ENCODE measurements around the gene CLEC16A. TPM values are rescaled to one million over a fixed set of nuclear protein-coding genes. Genes with fewer than 3 reads are reported as not detected.
"Not testable (repeated sequence)": the region's sequence is repeated elsewhere in the genome, so short reads cannot be mapped to it uniquely, and the experiment has no call there.

Gene CLEC16A
- total RNA-seq, 2 donors from 2014 or later = 29.9 to 32.3 TPM

DNA sequence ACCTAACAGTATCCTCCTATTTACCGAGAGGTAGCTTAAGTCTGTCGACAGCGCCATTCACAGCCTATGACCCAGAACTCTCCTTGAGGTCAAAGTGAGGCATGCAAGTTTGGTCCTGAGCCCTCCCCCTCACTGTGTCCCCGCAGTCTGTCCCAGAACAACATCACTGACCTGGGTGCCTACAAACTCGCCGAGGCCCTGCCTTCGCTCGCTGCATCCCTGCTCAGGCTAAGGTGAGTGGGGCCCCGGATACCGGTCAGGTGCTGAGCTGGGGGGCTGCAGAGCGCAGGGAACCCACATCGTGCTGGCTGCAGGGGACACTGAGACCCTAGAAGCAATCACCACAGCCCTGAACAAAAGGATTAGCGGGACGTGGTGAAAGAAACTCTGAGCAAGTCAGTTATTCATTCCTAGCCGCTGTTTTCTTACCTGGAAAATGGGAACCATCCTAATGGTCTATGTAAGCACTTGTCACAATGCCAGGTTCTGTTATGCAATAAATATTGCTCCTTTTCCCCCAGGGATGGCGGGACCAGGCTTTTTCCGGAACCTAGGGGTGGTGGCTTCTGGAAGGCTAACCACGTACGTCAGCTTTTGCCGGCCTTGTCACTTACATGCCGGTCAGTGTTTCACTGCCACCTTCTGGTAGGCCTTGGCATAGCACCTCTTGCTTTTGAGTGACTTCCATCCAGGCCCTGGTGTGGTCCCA, 25.9 kb upstream of the CLEC16A start:
- Mint-ChIP-seq H3K4me1 (ENCODE audit: low read depth) (peaks cover 19% of the 10 kb centered on the region), H3K36me3 (ENCODE audit: insufficient read depth in 2 of 2) (no peaks in the 10 kb centered on the region), H3K4me3 (no peak overlapping the region), H3K27me3 (ENCODE audit: low read depth) (no peaks in the 10 kb centered on the region), H3K27ac (no peak overlapping the region), H3K9me3 (no peaks in the 10 kb centered on the region)
- peak; percentile 84 to 88 for DNase-seq
- ATAC-seq (replicated peaks in 1 of 2) = peak; percentile 63 to 70

DNA sequence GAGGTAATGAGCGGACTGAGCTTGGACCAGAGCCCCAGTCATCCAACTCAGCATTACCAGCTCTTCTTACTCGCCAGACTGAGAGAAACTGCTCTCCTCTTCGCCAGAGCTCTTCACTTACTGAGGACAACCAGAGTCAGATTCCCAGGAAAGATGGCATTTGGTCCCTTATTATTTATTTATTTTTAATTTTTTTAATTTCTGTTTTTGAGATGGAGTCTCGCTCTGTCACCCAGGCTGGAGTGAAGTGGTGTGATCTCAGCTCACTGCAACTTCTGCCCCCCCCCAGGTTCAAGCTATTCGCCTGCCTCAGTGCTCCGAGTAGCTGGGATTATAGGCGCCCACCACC, 25.4 kb upstream of the CLEC16A start:
- H3K4me3 Mint-ChIP-seq = no peak overlapping the region
- H3K27me3 Mint-ChIP-seq (ENCODE audit: low read depth) = no peaks in the 10 kb centered on the region

DNA sequence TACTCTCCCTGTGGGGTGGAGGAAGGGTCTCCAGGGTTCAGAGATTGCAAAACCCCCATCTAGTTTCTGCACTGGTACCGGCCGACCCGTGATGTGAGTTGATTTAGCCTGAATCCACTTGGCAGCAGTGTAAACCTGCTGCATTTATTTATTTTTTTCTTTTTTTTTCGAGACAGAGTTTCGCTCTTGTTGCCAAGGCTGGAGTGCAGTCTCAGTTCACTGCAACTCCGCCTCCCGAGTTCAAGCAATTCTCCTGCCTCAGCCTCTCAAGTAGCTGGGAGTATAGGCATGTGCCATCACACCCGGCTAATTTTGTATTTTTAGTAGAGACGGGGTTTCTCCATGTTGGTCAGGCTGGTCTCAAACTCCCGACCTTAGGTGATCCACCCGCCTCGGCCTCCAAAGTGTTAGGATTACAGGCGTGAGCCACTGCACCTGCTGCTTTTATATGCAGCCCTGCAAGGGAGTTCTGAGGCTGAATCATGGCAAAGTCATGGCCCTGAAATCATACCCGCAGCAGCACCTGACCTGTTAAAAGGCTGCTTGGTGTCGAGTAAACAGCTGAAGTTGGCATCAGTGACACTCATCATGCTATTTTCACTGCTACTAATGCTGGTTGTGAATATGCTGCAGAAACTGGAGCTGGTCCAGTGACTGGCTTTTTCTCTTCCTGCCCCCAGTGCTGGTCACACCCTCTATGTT, 23.5 kb upstream of the CLEC16A start:
- H3K4me1 Mint-ChIP-seq (ENCODE audit: low read depth) = peaks cover 10% of the 10 kb centered on the region
- no peak overlapping the region for H3K4me3 Mint-ChIP-seq
- no peaks in the 10 kb centered on the region for H3K9me3 Mint-ChIP-seq
- no peak overlapping the region for H3K27ac Mint-ChIP-seq
- H3K27me3 Mint-ChIP-seq (ENCODE audit: low read depth) = no peaks in the 10 kb centered on the region
- H3K36me3 Mint-ChIP-seq (ENCODE audit: insufficient read depth in 2 of 2) = no peaks in the 10 kb centered on the region
- ATAC-seq (replicated peaks in 1 of 2) (no peak), DNase-seq (no peak)

More for the DNA sequence above, 25.4 kb upstream of the CLEC16A start:
- Mint-ChIP-seq H3K36me3 (ENCODE audit: insufficient read depth in 2 of 2) (no peaks in the 10 kb centered on the region), H3K27ac (no peak overlapping the region), H3K9me3 (no peaks in the 10 kb centered on the region), H3K4me1 (ENCODE audit: low read depth) (peaks cover 19% of the 10 kb centered on the region)
- no peak for DNase-seq
- ATAC-seq (replicated peaks in 1 of 2) = no peak

DNA sequence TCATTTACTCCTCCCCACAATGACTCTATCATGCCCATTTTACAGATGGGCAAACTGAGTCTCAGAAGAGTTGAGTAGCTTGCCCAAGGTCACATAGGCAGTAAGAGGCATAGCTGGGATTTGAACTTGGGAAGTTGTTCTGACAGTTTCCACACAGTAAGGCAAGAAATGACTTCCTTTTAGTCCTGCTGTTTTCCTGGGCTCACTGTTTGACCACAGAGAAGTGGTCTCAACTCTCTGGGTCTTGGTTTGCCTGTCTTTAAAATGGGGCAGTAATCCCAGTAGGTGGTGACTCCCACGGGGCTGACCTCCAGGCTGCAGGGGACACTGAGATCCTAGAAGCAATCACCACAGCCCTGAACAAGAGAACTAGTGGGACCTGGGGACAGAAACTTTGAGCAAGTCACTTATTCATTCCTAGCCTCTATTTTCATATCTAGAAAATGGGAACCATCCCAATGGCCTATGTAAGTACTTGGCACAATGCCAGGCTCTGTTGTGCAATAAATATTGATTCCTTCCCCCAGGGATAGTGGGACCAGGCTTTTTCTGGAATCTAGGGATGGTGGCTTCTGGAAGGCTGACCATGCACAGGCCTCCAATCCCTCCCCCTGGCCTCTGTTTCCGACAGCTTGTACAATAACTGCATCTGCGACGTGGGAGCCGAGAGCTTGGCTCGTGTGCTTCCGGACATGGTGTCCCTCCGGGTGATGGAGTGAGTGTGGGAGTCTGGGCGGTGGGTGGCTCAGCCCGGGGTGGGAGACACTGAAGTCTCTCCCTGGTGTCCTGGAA, 22.6 kb upstream of the CLEC16A start:
- no peak overlapping the region for H3K4me3 Mint-ChIP-seq
- peaks cover 2% of the 10 kb centered on the region for H3K4me1 Mint-ChIP-seq (ENCODE audit: low read depth)
- no peaks in the 10 kb centered on the region for H3K27me3 Mint-ChIP-seq (ENCODE audit: low read depth)
- H3K9me3 Mint-ChIP-seq = no peaks in the 10 kb centered on the region
- no peak overlapping the region for H3K27ac Mint-ChIP-seq
- H3K36me3 Mint-ChIP-seq (ENCODE audit: insufficient read depth in 2 of 2) = peaks cover 0 to 3% of the 10 kb centered on the region in 2 donors
- no peak for DNase-seq
- no peak for ATAC-seq (replicated peaks in 1 of 2)

DNA sequence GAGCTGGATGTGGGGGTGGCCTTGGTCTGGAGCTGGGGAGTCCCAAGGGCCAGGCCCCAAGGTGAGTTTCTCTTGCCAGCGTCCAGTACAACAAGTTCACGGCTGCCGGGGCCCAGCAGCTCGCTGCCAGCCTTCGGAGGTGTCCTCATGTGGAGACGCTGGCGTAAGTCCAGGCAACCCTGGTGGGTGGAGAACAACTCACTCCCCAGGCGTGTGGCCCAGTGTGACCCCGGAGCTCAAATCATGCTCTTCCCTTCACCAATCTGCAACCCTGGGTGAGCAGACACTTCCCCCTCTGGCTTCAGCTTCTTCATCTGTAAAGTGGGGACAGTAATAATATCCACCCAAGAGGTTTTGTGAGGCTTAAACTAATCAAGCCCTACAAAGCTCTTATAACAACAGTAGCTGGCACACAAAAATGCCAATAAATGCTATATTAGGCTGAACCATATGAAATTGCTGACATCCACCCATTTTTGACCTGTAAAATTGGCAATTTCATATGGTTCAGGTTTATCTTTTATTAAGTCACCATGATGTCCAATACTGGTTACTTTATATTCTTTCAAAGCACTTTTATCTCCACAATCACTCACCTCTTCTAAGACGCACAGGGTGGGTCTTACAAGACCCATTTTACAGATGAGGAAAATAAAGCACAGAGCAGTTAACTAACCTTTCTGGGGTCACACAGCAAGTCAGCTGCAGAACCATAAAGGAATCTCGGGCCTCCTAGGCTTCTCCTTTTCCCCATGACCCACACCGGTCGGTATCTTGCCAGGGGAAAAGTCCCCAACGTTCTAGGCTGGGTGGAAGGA, 21.8 kb upstream of the CLEC16A start:
- DNase-seq (no peak), ATAC-seq (replicated peaks in 1 of 2) (no peak)
- Mint-ChIP-seq H3K9me3 (no peaks in the 10 kb centered on the region), H3K27ac (no peak overlapping the region), H3K4me1 (ENCODE audit: low read depth) (no peaks in the 10 kb centered on the region), H3K36me3 (ENCODE audit: insufficient read depth in 2 of 2) (peaks cover 0 to 6% of the 10 kb centered on the region in 2 donors), H3K27me3 (ENCODE audit: low read depth) (no peaks in the 10 kb centered on the region), H3K4me3 (no peak overlapping the region)

DNA sequence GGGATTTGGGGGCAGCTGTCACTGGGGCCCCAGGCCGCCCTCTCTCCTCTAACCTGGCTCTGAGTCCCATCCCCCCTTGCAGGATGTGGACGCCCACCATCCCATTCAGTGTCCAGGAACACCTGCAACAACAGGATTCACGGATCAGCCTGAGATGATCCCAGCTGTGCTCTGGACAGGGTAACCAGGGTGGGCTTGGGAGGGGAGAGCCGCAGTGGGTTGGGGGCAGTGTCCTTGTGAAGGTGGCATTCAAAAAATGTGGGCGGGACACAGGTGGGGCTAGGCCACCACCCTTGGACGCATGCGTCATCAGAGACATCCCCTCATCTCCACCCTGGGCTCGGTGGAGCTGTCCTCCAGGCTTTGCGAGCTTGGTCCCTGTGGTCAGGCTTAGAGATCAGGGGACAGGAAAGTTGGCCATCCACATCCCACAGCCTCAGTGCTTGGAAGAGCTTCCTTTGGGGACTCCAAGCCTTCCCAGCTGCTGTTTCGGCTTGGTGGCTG, 21.2 kb upstream of the CLEC16A start:
- no peaks in the 10 kb centered on the region for H3K4me1 Mint-ChIP-seq (ENCODE audit: low read depth)
- H3K9me3 Mint-ChIP-seq = no peaks in the 10 kb centered on the region
- H3K27me3 Mint-ChIP-seq (ENCODE audit: low read depth) = no peaks in the 10 kb centered on the region
- DNase-seq (no peak), ATAC-seq (replicated peaks in 1 of 2) (no peak)
- H3K4me3 Mint-ChIP-seq = no peak overlapping the region
- peaks cover 3 to 9% of the 10 kb centered on the region in 2 donors for H3K36me3 Mint-ChIP-seq (ENCODE audit: insufficient read depth in 2 of 2)
- H3K27ac Mint-ChIP-seq = no peak overlapping the region

DNA sequence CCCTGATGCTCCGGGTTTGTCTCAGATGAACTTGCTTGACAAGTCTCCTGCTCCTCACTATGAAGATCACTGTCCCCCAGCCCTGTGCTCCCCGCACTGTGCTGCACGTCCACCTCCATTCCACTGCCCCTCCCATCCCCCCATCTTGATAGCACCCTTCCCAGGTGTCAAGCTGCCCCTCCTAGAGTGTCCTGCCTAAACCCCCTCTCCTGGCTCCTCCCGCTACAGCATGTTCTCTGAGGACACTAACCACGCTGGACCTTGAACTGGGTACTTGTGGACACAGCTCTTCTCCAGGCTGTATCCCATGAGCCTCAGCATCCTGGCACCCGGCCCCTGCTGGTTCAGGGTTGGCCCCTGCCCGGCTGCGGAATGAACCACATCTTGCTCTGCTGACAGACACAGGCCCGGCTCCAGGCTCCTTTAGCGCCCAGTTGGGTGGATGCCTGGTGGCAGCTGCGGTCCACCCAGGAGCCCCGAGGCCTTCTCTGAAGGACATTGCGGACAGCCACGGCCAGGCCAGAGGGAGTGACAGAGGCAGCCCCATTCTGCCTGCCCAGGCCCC, 20.6 kb upstream of the CLEC16A start:
- no peak for DNase-seq

DNA sequence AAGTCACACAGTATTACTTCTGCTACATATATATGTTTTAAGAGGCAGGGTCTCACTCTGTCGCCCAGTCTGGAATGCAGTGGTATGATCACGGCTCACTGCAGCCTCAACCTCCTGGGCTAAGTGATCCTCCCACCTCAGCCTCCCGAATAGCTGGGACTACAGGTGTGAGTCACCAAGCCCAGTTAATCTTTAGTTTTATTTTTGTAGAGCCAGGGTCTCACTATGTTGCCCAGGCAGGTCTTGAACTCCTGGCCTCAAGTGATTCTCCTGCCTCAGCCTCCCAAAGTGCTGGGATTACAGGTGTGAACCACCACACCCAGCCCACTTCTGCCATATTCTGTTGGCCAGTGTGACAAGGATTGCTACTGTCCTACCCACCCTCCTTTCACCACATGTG, 19.1 kb upstream of the CLEC16A start:
- H3K27me3 Mint-ChIP-seq (ENCODE audit: low read depth); H3K4me3 Mint-ChIP-seq; H3K9me3 Mint-ChIP-seq; ATAC-seq (replicated peaks in 1 of 2); H3K4me1 Mint-ChIP-seq (ENCODE audit: low read depth); H3K27ac Mint-ChIP-seq; H3K36me3 Mint-ChIP-seq (ENCODE audit: insufficient read depth in 2 of 2); DNase-seq: not testable (repeated sequence)

More for the DNA sequence above, 20.6 kb upstream of the CLEC16A start:
- H3K4me1 Mint-ChIP-seq (ENCODE audit: low read depth) = no peaks in the 10 kb centered on the region
- no peak overlapping the region for H3K4me3 Mint-ChIP-seq
- ATAC-seq (replicated peaks in 1 of 2) = no peak
- peaks cover 3 to 9% of the 10 kb centered on the region in 2 donors for H3K36me3 Mint-ChIP-seq (ENCODE audit: insufficient read depth in 2 of 2)
- H3K9me3 Mint-ChIP-seq = no peaks in the 10 kb centered on the region
- no peak overlapping the region for H3K27ac Mint-ChIP-seq
- H3K27me3 Mint-ChIP-seq (ENCODE audit: low read depth) = no peaks in the 10 kb centered on the region

DNA sequence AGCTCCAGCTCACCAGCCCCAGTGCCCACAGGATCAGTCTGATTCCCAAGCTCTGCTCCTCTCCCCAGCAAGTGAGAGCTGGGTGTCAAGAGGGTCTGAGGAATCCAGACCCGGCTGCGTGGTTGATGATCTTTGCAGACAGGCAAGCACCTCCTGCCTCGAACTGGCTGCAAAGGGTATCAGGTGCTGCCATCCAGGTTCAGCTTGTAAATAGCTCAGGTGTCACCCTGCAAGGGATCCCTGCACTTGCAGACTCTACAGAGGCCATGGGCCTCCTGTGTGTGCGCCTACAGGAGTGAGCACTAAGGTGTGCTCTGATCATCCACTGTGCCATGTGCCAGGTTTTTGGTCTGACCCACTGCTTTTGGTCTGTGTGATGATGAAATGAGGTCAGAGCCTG, 18.3 kb upstream of the CLEC16A start:
- peaks cover 4 to 9% of the 10 kb centered on the region in 2 donors for H3K36me3 Mint-ChIP-seq (ENCODE audit: insufficient read depth in 2 of 2)

DNA sequence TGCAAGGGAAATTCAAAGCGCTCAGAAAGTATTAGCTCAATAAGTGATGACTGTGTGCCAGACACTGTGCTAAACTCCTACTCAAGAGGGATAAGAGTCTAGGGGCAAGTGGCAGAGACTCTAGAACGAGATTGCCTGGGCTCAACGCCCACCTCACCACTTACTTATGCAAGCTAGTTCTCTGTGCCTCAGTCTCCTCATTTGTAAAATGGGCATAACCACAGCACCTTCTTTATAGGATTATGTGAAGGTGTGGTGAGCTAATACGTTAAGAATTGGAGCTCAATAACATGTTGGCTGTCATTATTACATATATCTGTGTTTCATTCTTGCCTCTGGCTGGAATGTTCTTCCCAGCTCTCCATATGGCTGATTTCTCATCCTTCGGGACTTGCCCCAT, 17.5 kb upstream of the CLEC16A start:
- Mint-ChIP-seq H3K36me3 (ENCODE audit: insufficient read depth in 2 of 2) (peaks cover 4 to 9% of the 10 kb centered on the region in 2 donors), H3K27ac (no peak overlapping the region), H3K9me3 (no peaks in the 10 kb centered on the region), H3K4me3 (no peak overlapping the region), H3K4me1 (ENCODE audit: low read depth) (peaks cover 9% of the 10 kb centered on the region), H3K27me3 (ENCODE audit: low read depth) (no peaks in the 10 kb centered on the region)
- DNase-seq (no peak), ATAC-seq (replicated peaks in 1 of 2) (no peak)

More for the DNA sequence above, 18.3 kb upstream of the CLEC16A start:
- ATAC-seq (replicated peaks in 1 of 2) = no peak
- Mint-ChIP-seq H3K4me3 (no peak overlapping the region), H3K4me1 (ENCODE audit: low read depth) (peaks cover 9% of the 10 kb centered on the region), H3K27ac (no peak overlapping the region), H3K27me3 (ENCODE audit: low read depth) (no peaks in the 10 kb centered on the region), H3K9me3 (no peaks in the 10 kb centered on the region)
- no peak for DNase-seq

DNA sequence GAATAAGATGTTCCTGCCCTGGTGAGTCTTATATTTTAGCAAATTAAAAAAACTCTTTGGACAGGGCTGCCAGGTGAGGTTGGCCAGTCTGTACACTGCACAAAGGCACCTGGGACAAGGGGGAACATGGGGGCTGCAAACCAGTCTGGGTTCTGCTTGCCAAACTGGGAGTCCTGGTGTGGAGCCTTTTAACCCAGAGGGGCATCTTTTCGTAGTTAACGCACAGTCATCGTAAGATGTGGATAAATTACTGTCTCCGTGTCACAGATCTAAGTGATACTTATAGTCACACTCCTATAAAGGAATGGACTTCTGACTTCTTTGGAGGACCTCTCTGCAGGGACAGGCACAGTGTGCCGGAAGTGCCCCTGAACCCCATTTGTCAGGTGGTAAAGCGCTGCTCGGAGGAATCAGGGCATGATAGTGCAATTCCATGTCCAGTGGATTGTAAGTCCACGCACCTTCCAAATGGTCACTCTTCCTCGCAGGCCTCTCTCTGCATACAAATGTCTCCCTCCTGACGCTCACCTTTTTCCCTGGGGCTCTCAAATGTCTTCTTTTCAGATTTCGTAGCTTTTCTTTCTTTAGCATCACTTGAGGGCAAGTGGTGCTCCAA, 16.8 kb upstream of the CLEC16A start:
- no peak for DNase-seq
- Mint-ChIP-seq H3K27me3 (ENCODE audit: low read depth) (no peaks in the 10 kb centered on the region), H3K4me1 (ENCODE audit: low read depth) (peaks cover 9% of the 10 kb centered on the region), H3K36me3 (ENCODE audit: insufficient read depth in 2 of 2) (peaks cover 4 to 9% of the 10 kb centered on the region in 2 donors), H3K27ac (no peak overlapping the region), H3K9me3 (no peaks in the 10 kb centered on the region), H3K4me3 (no peak overlapping the region)
- no peak for ATAC-seq (replicated peaks in 1 of 2)

DNA sequence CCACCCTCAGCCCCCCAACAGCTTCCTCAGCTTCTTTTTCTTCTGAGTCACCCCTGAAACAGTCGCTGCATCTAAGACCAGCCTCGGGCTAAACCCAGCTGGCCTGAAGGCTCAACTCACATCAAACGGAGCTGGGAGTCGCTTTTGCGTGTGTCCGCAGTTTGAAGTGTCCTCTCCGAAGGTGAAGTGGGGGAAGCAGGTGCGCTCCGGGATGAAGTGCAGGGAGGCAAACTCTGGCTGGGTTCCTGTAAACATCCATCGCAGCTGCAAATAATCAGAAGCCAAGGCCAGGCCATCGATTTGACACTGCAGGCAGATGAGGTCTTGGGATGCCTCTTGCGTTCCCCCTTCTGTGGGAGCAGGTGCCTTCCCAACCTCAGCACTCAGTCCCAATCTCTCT, 15.3 kb upstream of the CLEC16A start:
- H3K4me3 Mint-ChIP-seq; DNase-seq; H3K9me3 Mint-ChIP-seq; ATAC-seq (replicated peaks in 1 of 2); H3K27ac Mint-ChIP-seq; H3K27me3 Mint-ChIP-seq (ENCODE audit: low read depth): not testable (repeated sequence)
- peaks cover 4 to 13% of the 10 kb centered on the region in 2 donors for H3K36me3 Mint-ChIP-seq (ENCODE audit: insufficient read depth in 2 of 2)
- H3K4me1 Mint-ChIP-seq (ENCODE audit: low read depth) = peaks cover 21% of the 10 kb centered on the region

Measured in activated T-cell treated with anti-CD3 and anti-CD28 coated beads, Interleukin-2, amount 50 U/mL, for 72 hours (primary cell).